ENCODE data around the gene CA10. TPM values are rescaled to one million over a fixed set of nuclear protein-coding genes. Genes with fewer than 3 reads are reported as not detected.

CA10 gene
- polyA plus RNA-seq, 1 experiment: not detected

DNA sequence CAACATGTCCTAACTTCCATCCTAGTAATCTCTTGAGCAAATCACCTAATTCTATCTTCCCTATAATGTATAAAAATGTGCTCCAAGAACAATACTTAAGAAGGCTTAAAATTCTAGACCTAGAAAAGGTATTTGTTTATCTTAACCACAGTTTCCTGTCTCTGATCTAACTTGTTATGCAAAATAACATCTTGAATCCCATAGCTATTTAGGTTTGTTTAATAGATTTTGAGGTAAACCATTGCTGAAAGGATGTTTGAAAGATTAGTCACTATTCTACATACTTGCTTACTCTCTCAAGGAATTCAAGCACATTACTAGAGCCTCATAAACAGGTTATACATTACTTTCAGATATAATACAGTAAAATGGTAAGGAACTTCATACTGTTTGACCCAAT is 13.0 kb downstream of the CA10 start:
- TF ChIP-seq, protein P1, sequence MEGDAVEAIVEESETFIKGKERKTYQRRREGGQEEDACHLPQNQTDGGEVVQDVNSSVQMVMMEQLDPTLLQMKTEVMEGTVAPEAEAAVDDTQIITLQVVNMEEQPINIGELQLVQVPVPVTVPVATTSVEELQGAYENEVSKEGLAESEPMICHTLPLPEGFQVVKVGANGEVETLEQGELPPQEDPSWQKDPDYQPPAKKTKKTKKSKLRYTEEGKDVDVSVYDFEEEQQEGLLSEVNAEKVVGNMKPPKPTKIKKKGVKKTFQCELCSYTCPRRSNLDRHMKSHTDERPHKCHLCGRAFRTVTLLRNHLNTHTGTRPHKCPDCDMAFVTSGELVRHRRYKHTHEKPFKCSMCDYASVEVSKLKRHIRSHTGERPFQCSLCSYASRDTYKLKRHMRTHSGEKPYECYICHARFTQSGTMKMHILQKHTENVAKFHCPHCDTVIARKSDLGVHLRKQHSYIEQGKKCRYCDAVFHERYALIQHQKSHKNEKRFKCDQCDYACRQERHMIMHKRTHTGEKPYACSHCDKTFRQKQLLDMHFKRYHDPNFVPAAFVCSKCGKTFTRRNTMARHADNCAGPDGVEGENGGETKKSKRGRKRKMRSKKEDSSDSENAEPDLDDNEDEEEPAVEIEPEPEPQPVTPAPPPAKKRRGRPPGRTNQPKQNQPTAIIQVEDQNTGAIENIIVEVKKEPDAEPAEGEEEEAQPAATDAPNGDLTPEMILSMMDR (IDR thresholded peaks at IDR 0.05; ENCODE audit: low read depth, low read length): no peak
- no peak for DNase-seq (ENCODE audit: low read depth, low spot score)
- no peaks in the 10 kb centered on the region for H3K27me3 ChIP-seq (ENCODE audit: control insufficient read depth, insufficient read depth, low read length)
- no peak overlapping the region for H3K4me3 ChIP-seq (ENCODE audit: low read depth, low read length)
- ChIA-PET CTCF (no interaction called here), POLR2A (no interaction called here)
- no peak overlapping the region for H3K27ac ChIP-seq (ENCODE audit: low read depth, low read length)
- peaks cover 16% of the 10 kb centered on the region for H3K9me3 ChIP-seq (ENCODE audit: control insufficient read depth, insufficient read depth, low read length)

DNA sequence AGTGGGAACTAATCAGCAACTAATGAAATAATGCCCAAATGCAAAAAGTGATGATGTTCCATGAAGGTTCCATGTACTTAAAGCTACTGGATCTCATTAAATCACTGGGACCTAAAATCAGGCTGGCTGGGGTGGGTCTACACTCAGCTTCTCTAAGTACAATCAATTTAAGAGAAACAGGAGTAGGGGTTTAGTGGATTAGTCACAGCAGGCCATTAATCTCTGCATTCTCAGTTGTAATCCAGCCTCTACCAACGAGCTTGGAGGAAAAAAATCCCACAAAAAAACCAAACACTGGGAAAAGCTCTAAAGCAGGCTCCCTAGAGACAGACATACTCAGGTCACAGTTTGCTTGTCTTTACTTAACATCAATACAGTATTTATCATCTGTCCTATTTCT is 15.0 kb downstream of the CA10 start:
- H3K9me3 ChIP-seq (ENCODE audit: control insufficient read depth, insufficient read depth, low read length): peaks cover 17% of the 10 kb centered on the region
- TF ChIP-seq, protein P1 (IDR thresholded peaks at IDR 0.05; ENCODE audit: low read depth, low read length): no peak
- no peak for DNase-seq (ENCODE audit: low read depth, low spot score)
- ChIA-PET CTCF (no interaction called here), POLR2A (no interaction called here)
- no peaks in the 10 kb centered on the region for H3K27me3 ChIP-seq (ENCODE audit: control insufficient read depth, insufficient read depth, low read length)
- H3K27ac ChIP-seq (ENCODE audit: low read depth, low read length): no peak overlapping the region
- no peak overlapping the region for H3K4me3 ChIP-seq (ENCODE audit: low read depth, low read length)

DNA sequence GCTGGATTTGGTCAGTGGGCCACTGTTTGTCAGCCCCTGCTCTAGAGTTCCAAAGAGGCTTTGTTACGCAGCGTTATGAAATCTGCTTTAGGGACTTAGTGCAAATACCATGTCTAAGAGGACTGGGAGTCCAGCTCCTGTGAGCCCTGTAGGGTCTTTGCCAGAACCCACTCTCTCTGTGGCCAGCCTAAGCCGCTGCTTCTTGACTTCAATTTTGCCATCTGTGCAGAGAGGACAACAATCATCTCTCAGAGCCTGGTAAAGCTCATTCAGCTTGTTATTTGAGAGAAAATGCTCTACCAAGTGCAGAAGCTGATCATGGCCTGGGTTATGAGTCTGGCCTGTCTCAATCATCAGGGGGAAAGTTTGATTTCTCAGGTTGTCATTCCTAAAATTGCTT is 17.9 kb downstream of the CA10 start:
- CTCF ChIA-PET: no interaction called here
- Histone ChIP-seq H3K27ac (ENCODE audit: low read depth, low read length) (no peak overlapping the region), H3K4me3 (ENCODE audit: low read depth, low read length) (no peak overlapping the region), H3K27me3 (ENCODE audit: control insufficient read depth, insufficient read depth, low read length) (no peaks in the 10 kb centered on the region), H3K9me3 (ENCODE audit: control insufficient read depth, insufficient read depth, low read length) (peaks cover 10% of the 10 kb centered on the region; the same call in 1 of the 2 replicates)
- TF ChIP-seq, protein P1 (IDR thresholded peaks at IDR 0.05; ENCODE audit: low read depth, low read length): no peak
- POLR2A ChIA-PET: no interaction called here
- no peak for DNase-seq (ENCODE audit: low read depth, low spot score)

DNA sequence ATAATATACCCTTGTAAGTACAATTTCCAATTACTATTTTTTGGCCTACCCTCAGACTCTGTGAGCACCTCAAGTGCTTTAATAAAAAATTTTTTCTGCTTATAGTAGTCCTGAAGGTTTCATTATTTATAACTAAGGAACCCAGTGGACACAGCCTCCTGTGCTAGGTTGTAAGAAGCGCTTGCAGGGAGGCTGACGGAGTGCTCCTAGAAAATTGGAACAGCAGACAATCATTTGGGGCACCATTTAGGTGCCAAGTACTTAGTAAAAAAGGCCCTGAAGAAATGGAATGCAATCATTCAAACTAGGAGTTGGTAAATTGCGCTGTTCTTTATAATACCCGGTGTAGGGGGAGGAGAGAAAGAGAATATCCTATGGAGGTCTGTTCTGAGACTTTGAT is 19.8 kb downstream of the CA10 start:
- TF ChIP-seq, protein P1 (IDR thresholded peaks at IDR 0.05; ENCODE audit: low read depth, low read length): no peak

DNA sequence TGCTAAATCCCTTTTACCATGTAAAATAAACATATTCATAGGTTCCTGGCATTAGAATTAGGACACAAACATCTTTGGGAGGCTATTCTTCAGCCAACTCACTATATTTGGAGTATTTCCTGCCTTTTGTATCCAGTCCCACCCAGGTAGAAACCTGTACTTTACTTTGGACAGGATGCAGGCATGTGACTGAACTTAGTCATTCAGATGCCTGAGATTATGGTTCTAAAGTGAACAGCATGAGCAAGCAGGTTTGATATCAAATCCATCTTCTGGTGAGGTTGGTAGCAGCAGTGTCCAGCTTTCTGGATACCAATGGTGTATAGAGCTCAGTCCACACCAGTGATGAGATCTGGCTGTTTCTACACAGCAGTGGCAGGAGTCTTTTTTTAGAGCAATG is 20.2 kb downstream of the CA10 start:
- DNase-seq (ENCODE audit: low read depth, low spot score): no peak
- TF ChIP-seq, protein P1 (IDR thresholded peaks at IDR 0.05; ENCODE audit: low read depth, low read length): no peak
- H3K9me3 ChIP-seq (ENCODE audit: control insufficient read depth, insufficient read depth, low read length): peaks cover 15% of the 10 kb centered on the region; the same call in 1 of the 2 replicates
- H3K27me3 ChIP-seq (ENCODE audit: control insufficient read depth, insufficient read depth, low read length): no peaks in the 10 kb centered on the region
- ChIA-PET CTCF (no interaction called here), POLR2A (no interaction called here)
- no peak overlapping the region for H3K4me3 ChIP-seq (ENCODE audit: low read depth, low read length)
- no peak overlapping the region for H3K27ac ChIP-seq (ENCODE audit: low read depth, low read length)

More for the DNA sequence above, 19.8 kb downstream of the CA10 start:
- peaks cover 15% of the 10 kb centered on the region; the same call in 1 of the 2 replicates for H3K9me3 ChIP-seq (ENCODE audit: control insufficient read depth, insufficient read depth, low read length)
- CTCF ChIA-PET: no interaction called here
- POLR2A ChIA-PET: no interaction called here
- DNase-seq (ENCODE audit: low read depth, low spot score): no peak
- H3K27me3 ChIP-seq (ENCODE audit: control insufficient read depth, insufficient read depth, low read length): no peaks in the 10 kb centered on the region
- no peak overlapping the region for H3K27ac ChIP-seq (ENCODE audit: low read depth, low read length)
- H3K4me3 ChIP-seq (ENCODE audit: low read depth, low read length): no peak overlapping the region
